ENCODE data around the gene ITGB5. TPM values are rescaled to one million over a fixed set of nuclear protein-coding genes. Genes with fewer than 3 reads are reported as not detected.
"Not testable (repeated sequence)": the region's sequence is repeated elsewhere in the genome, so short reads cannot be mapped to it uniquely, and the experiment has no call there.

The ITGB5 gene
- total RNA-seq, 2 experiments from 2014 or later, result not detected

DNA sequence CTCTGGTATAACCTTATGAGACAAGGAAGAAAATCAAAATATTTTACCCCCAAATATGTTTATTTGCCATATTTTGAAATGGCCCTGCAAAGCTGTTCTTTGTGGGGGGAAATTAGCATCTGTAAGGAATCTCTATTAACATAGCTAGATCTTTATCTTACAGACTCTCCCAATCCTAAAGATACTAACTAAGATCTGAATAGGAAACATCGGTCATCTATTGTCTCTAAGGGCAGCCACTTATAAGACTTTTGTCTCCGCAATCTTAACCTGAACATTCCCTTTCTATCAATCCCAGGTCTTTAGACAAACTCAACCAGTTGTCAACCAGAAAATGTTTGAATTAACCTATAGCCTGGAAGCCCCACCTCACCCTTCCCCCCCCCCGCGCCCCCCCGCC is 135.7 kb downstream of the ITGB5 start:
- Histone ChIP-seq H3K36me3 (ENCODE audit: insufficient read depth, low read length) (peaks cover 20% of the 10 kb centered on the region), H4K20me1 (ENCODE audit: insufficient read depth, low read length) (no peaks in the 10 kb centered on the region), H3K4me1 (ENCODE audit: insufficient read depth, low read length, poor library complexity, severe bottlenecking) (no peaks in the 10 kb centered on the region), H2AFZ (ENCODE audit: low read length) (no peak overlapping the region), H3K9me3 (ENCODE audit: low read length) (no peaks in the 10 kb centered on the region), H3K4me2 (ENCODE audit: low read length) (no peak overlapping the region), H3K27ac (ENCODE audit: low read depth, low read length, poor library complexity, severe bottlenecking) (no peak overlapping the region), H3K9me2 (ENCODE audit: insufficient read depth, low read length) (no peaks in the 10 kb centered on the region), H3K4me3 (ENCODE audit: low read depth, low read length, poor library complexity, severe bottlenecking) (no peak overlapping the region), H3K79me2 (ENCODE audit: insufficient read depth, low read depth, low read length) (no peaks in the 10 kb centered on the region)
- ChIA-PET POLR2A (interaction anchor here (0.6 kb wide), 1 partner anchor 9 kb away, joined by 5 read pairs; no protein-coding TSS in a partner anchor), CTCF (ENCODE audit: unreplicated experiment) (no interaction called here)
- no TSS peak for BruUV-seq (replicated peaks)
- no peak for DNase-seq (ENCODE audit: low spot score)
- no peak for TF ChIP-seq EZH2phosphoT487 (IDR thresholded peaks at IDR 0.05; ENCODE audit: borderline replicate concordance, low read depth, low read length)
- TF ChIP-seq, protein P1, sequence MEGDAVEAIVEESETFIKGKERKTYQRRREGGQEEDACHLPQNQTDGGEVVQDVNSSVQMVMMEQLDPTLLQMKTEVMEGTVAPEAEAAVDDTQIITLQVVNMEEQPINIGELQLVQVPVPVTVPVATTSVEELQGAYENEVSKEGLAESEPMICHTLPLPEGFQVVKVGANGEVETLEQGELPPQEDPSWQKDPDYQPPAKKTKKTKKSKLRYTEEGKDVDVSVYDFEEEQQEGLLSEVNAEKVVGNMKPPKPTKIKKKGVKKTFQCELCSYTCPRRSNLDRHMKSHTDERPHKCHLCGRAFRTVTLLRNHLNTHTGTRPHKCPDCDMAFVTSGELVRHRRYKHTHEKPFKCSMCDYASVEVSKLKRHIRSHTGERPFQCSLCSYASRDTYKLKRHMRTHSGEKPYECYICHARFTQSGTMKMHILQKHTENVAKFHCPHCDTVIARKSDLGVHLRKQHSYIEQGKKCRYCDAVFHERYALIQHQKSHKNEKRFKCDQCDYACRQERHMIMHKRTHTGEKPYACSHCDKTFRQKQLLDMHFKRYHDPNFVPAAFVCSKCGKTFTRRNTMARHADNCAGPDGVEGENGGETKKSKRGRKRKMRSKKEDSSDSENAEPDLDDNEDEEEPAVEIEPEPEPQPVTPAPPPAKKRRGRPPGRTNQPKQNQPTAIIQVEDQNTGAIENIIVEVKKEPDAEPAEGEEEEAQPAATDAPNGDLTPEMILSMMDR (conservative IDR thresholded peaks at IDR 0.05; ENCODE audit: low read length), result no peak
- intact Hi-C loops (cut with micrococcal nuclease; ENCODE audit: unreplicated experiment), result no loop called here

DNA sequence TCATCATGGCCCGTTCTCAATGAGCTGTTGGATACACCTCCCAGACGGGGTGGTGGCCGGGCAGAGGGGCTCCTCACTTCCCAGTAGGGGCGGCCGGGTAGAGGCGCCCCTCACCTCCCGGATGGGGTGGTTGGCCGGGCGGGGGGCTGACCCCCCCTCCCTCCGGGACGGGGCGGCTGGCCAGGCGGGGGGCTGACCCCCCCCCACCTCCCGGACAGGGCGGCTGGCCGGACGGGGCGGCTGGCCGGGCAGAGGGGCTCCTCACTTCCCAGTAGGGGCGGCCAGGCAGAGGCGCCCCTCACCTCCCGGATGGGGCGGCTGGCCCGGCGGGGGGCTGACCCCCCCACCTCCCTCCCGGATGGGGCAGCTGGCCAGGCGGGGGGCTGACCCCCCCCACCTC is 137.3 kb downstream of the ITGB5 start:
- H3K9me3 ChIP-seq (ENCODE audit: low read length); H3K4me1 ChIP-seq (ENCODE audit: insufficient read depth, low read length, poor library complexity, severe bottlenecking); H3K79me2 ChIP-seq (ENCODE audit: insufficient read depth, low read depth, low read length); intact Hi-C loops (cut with micrococcal nuclease; ENCODE audit: unreplicated experiment); POLR2A ChIA-PET; H2AFZ ChIP-seq (ENCODE audit: low read length); H3K4me2 ChIP-seq (ENCODE audit: low read length); CTCF ChIA-PET (ENCODE audit: unreplicated experiment); H3K27ac ChIP-seq (ENCODE audit: low read depth, low read length, poor library complexity, severe bottlenecking); H4K20me1 ChIP-seq (ENCODE audit: insufficient read depth, low read length); DNase-seq (ENCODE audit: low spot score); H3K4me3 ChIP-seq (ENCODE audit: low read depth, low read length, poor library complexity, severe bottlenecking); H3K9me2 ChIP-seq (ENCODE audit: insufficient read depth, low read length); BruUV-seq (replicated peaks): not testable (repeated sequence)
- H3K36me3 ChIP-seq (ENCODE audit: insufficient read depth, low read length), result peaks cover 36% of the 10 kb centered on the region

DNA sequence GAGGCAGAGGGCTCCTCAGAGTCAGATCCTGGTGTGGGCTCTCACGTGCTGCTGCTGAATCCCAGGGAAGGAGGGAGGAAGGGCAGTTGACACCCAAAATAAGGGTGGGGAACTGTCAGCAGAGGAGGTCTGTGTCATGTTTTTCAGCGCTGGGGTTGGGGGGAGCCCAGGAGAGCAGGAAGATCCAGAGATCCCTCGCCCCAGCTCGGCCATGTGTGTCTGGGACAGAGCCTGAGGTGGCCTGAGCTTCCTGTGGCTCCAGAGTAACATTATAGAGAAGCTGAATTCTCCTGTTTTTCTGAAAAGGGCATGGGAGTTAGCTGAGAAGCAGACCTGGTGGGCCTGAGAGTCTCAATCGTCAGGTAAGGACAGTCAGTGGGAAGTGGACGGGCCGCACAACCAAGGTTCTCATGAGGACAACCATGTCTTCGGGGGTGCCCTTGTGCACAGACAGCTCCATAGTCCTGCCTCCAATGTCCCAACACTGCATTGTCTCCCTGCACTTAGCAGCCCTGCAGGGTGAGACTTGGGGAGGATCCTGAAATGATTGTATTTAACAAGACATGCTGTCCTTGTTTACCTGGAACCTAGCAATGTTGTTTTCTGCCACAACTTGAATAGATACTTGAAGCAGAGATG is 138.5 kb downstream of the ITGB5 start:
- H4K20me1 ChIP-seq (ENCODE audit: insufficient read depth, low read length), result no peaks in the 10 kb centered on the region
- BruUV-seq (replicated peaks), result no TSS peak
- H3K9me3 ChIP-seq (ENCODE audit: low read length), result no peaks in the 10 kb centered on the region
- TF ChIP-seq EZH2phosphoT487 (IDR thresholded peaks at IDR 0.05; ENCODE audit: borderline replicate concordance, low read depth, low read length), result no peak
- TF ChIP-seq, protein P1 (conservative IDR thresholded peaks at IDR 0.05; ENCODE audit: low read length), result no peak
- no peak for DNase-seq (ENCODE audit: low spot score)
- H3K79me2 ChIP-seq (ENCODE audit: insufficient read depth, low read depth, low read length), result no peaks in the 10 kb centered on the region
- no peak overlapping the region for H3K4me3 ChIP-seq (ENCODE audit: low read depth, low read length, poor library complexity, severe bottlenecking)
- H3K4me2 ChIP-seq (ENCODE audit: low read length), result no peak overlapping the region
- ChIA-PET POLR2A (interaction anchor here (0.6 to 0.8 kb wide), 3 partner anchors 18 to 146 kb away, joined by 3 read pairs; partner anchors contain the start of gene UMPS), CTCF (ENCODE audit: unreplicated experiment) (no interaction called here)
- no peak overlapping the region for H3K27ac ChIP-seq (ENCODE audit: low read depth, low read length, poor library complexity, severe bottlenecking)
- H2AFZ ChIP-seq (ENCODE audit: low read length), result no peak overlapping the region
- H3K36me3 ChIP-seq (ENCODE audit: insufficient read depth, low read length), result peaks cover 48% of the 10 kb centered on the region
- intact Hi-C loops (cut with micrococcal nuclease; ENCODE audit: unreplicated experiment), result no loop called here
- no peaks in the 10 kb centered on the region for H3K9me2 ChIP-seq (ENCODE audit: insufficient read depth, low read length)
- no peaks in the 10 kb centered on the region for H3K4me1 ChIP-seq (ENCODE audit: insufficient read depth, low read length, poor library complexity, severe bottlenecking)
